HEK293T (cell line): ENCODE data around the gene PCAT7.

ENCODE experiments used
- CTCF ChIA-PET: fragments of 350-600 bp; formaldehyde crosslinking; extraction: SDS; loops from one replicate; lab custom pipeline; 2021; ENCODE audit warnings: antibody characterized with exemption, inconsistent platforms; lab: Yijun Ruan, JAX
- POLR2A ChIA-PET: fragments of 350-600 bp; formaldehyde crosslinking; extraction: SDS; loops from one replicate; lab custom pipeline; 2020; ENCODE audit warnings: antibody characterized with exemption, inconsistent platforms; lab: Yijun Ruan, JAX
- DNase-seq: peaks from one replicate; pipeline ENCODE4 v3.0.0; 2012; ENCODE audit warnings: mixed read lengths; ENCODE audit errors: extremely low spot score
- ARNT ChIP-seq: fragments of 450-650 bp; IDR thresholded peaks from 2 replicates; pipeline ENCODE4 v1.6.1; 2017; ENCODE audit warnings: mild to moderate bottlenecking
- BHLHE40 ChIP-seq: fragments of 450-650 bp; IDR thresholded peaks from 2 replicates; pipeline ENCODE4 v1.6.1; 2016; ENCODE audit warnings: mild to moderate bottlenecking, moderate library complexity, borderline replicate concordance
- CTBP1 ChIP-seq: fragments of 450-650 bp; IDR thresholded peaks from 2 replicates; pipeline ENCODE4 v1.6.1; 2016; ENCODE audit warnings: borderline replicate concordance
- ELF4 ChIP-seq: fragments of 450-650 bp; IDR thresholded peaks from 2 replicates; pipeline ENCODE4 v1.6.1; 2017; ENCODE audit warnings: antibody characterized with exemption
- FOXA1 ChIP-seq: fragments of 450-650 bp; IDR thresholded peaks from 2 replicates; pipeline ENCODE4 v1.6.1; 2016; ENCODE audit warnings: mild to moderate bottlenecking
- FOXK2 ChIP-seq: fragments of 450-650 bp; IDR thresholded peaks from 2 replicates; pipeline ENCODE4 v1.6.1; 2016; ENCODE audit warnings: mild to moderate bottlenecking
- FOXM1 ChIP-seq: fragments of 450-650 bp; IDR thresholded peaks from 2 replicates; pipeline ENCODE4 v1.6.1; 2017; ENCODE audit warnings: mild to moderate bottlenecking, borderline replicate concordance
- HDGF ChIP-seq: fragments of 450-650 bp; IDR thresholded peaks from 2 replicates; pipeline ENCODE4 v1.6.1; 2017; ENCODE audit warnings: antibody characterized with exemption, borderline replicate concordance
- L3MBTL2 ChIP-seq: fragments of 450-650 bp; conservative IDR thresholded peaks from 2 replicates; pipeline ENCODE4 v1.6.1; 2016; ENCODE audit warnings: mild to moderate bottlenecking
- LEF1 ChIP-seq: fragments of 450-650 bp; IDR thresholded peaks from 2 replicates; pipeline ENCODE4 v1.6.1; 2017; ENCODE audit warnings: mild to moderate bottlenecking, borderline replicate concordance
- NFRKB ChIP-seq: fragments of 450-650 bp; IDR thresholded peaks from 2 replicates; pipeline ENCODE4 v1.6.1; 2016; ENCODE audit warnings: mild to moderate bottlenecking, moderate library complexity
- SP1 ChIP-seq: fragments of 450-650 bp; IDR thresholded peaks from 2 replicates; pipeline ENCODE4 v1.6.1; 2017
- SUZ12 ChIP-seq: fragments of 450-650 bp; IDR thresholded peaks from 2 replicates; pipeline ENCODE4 v1.6.1; 2016; ENCODE audit warnings: mild to moderate bottlenecking
- TARDBP ChIP-seq: fragments of 450-650 bp; IDR thresholded peaks from 2 replicates; pipeline ENCODE4 v1.6.1; 2016
- ZNF384 ChIP-seq: fragments of 450-650 bp; IDR thresholded peaks from 2 replicates; pipeline ENCODE4 v1.6.1; 2016
- TF ChIP-seq, protein P1 (sequence below): fragments of 450-650 bp; IDR thresholded peaks from 2 replicates; pipeline ENCODE4 v1.6.1; 2016

Gene PCAT7

GRCh38 chr9:94577571-94577970 lies 22.7 kb downstream of the PCAT7 start:
- TF ChIP-seq SUZ12, result no peak
- TF ChIP-seq SP1, result no peak
- TF ChIP-seq ELF4, result no peak
- no peak for TF ChIP-seq CTBP1
- no peak for TF ChIP-seq LEF1
- no peak for TF ChIP-seq FOXA1
- TF ChIP-seq HDGF, result no peak
- TF ChIP-seq TARDBP, result no peak
- no peak for TF ChIP-seq FOXM1
- TF ChIP-seq NFRKB, result no peak
- no peak for TF ChIP-seq L3MBTL2
- TF ChIP-seq, protein P1, sequence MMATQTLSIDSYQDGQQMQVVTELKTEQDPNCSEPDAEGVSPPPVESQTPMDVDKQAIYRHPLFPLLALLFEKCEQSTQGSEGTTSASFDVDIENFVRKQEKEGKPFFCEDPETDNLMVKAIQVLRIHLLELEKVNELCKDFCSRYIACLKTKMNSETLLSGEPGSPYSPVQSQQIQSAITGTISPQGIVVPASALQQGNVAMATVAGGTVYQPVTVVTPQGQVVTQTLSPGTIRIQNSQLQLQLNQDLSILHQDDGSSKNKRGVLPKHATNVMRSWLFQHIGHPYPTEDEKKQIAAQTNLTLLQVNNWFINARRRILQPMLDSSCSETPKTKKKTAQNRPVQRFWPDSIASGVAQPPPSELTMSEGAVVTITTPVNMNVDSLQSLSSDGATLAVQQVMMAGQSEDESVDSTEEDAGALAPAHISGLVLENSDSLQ, result no peak
- no peak for TF ChIP-seq ZNF384
- TF ChIP-seq BHLHE40, result no peak
- no peak for TF ChIP-seq FOXK2
- no peak for TF ChIP-seq ARNT
- DNase-seq, result no peak
- POLR2A ChIA-PET, result no interaction called here
- CTCF ChIA-PET, result no interaction called here

DNA sequence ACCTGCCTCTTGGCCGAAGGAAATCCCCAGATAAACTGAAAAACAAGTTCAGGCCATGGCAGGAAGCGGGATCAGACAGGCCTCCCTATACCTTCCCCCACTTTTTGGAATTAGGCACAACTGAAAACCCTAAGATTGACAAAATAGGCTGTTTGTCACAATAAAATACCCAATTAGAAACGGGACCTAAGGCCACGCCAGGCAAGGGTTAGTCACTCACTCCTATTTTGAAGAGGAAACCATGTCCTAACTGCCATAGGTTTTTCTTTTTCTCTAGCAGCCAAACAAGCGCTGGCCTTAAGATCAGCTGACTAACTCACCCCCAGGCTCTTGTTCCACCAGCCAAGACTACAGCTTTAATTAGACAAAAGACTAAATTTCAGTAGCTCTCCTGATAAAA lies 26.8 kb downstream of the PCAT7 start:
- TF ChIP-seq ELF4 (no peak), FOXA1 (no peak), HDGF (no peak), FOXK2 (no peak), SUZ12 (no peak), BHLHE40 (no peak), NFRKB (no peak), FOXM1 (no peak), SP1 (no peak), L3MBTL2 (no peak), CTBP1 (no peak), TARDBP (no peak), ZNF384 (no peak), LEF1 (no peak), ARNT (no peak)
- TF ChIP-seq, protein P1, result no peak
- POLR2A ChIA-PET, result no interaction called here
- CTCF ChIA-PET, result no interaction called here
- no peak for DNase-seq

GRCh38 chr9:94584555-94584954 lies 29.7 kb downstream of the PCAT7 start:
- no peak for DNase-seq
- POLR2A ChIA-PET, result no interaction called here
- TF ChIP-seq LEF1 (no peak), SUZ12 (no peak), ARNT (no peak), ZNF384 (no peak), NFRKB (no peak), SP1 (no peak), FOXM1 (no peak), FOXA1 (no peak), TARDBP (no peak), CTBP1 (no peak), L3MBTL2 (no peak), HDGF (no peak), BHLHE40 (no peak), FOXK2 (no peak), ELF4 (no peak)
- TF ChIP-seq, protein P1, result no peak
- CTCF ChIA-PET, result no interaction called here

DNA sequence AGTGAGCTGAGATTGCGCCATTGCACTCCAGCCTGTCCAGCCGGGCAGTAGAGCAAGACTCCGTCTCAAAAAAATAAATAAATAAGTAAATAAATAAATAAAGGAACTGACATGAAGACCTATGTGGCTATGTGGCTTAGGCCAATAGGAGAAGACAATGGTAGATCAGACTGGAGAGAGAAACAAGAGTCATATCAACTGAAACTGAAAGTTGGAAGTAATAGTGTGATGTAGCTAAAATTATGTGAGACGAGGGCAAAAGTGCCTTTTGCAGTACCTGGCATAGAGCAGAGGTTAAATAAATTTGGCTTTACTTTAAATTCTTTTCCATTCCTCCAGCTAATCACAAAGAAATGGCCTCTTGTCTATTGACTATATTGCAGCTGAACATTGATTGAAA lies 31.4 kb downstream of the PCAT7 start:
- TF ChIP-seq CTBP1 (no peak), FOXA1 (no peak), FOXK2 (no peak), BHLHE40 (no peak), NFRKB (no peak), ARNT (no peak), SP1 (no peak), ELF4 (no peak), TARDBP (no peak), L3MBTL2 (no peak), SUZ12 (no peak)
- TF ChIP-seq, protein P1, result no peak
- ChIA-PET POLR2A (no interaction called here), CTCF (interaction anchor here (0.6 kb wide), 1 partner anchor 18 kb away, joined by 10 read pairs; no protein-coding TSS in a partner anchor)
- no peak for DNase-seq

- no peak for DNase-seq
- CTCF ChIA-PET, result interaction anchor here (0.6 kb wide), 1 partner anchor 18 kb away, joined by 10 read pairs; no protein-coding TSS in a partner anchor
Measured at GRCh38 chr9:94586814-94587213, 31.9 kb downstream of the PCAT7 start.

More at GRCh38 chr9:94586814-94587213, 31.9 kb downstream of the PCAT7 start:
- TF ChIP-seq L3MBTL2 (no peak), TARDBP (no peak), FOXA1 (no peak), ARNT (no peak), FOXK2 (no peak), LEF1 (no peak), SP1 (no peak), NFRKB (no peak), ZNF384 (no peak), SUZ12 (no peak), BHLHE40 (no peak), FOXM1 (no peak), CTBP1 (no peak), HDGF (no peak), ELF4 (no peak)
- TF ChIP-seq, protein P1, result no peak
- POLR2A ChIA-PET, result no interaction called here
